HepG2 (cell line): ENCODE measurements around the gene SRRM1.

Experiments used
- CTCF ChIP-seq: sonication (generic); formaldehyde crosslinking; IDR thresholded peaks from 2 replicates; pipeline ENCODE4 v1.5.0; 2020; ENCODE audit warnings: mild to moderate bottlenecking, missing genetic modification reagents, moderate library complexity
- HOXA7 ChIP-seq: sonication (generic); formaldehyde crosslinking; IDR thresholded peaks from 2 replicates; pipeline ENCODE4 v1.8.1; 2022; ENCODE audit warnings: mild to moderate bottlenecking, missing genetic modification reagents, moderate library complexity
- NR2F2 ChIP-seq: IDR thresholded peaks from 2 replicates; pipeline ENCODE4 v1.6.1; 2012; ENCODE audit warnings: low read depth, inconsistent platforms, borderline replicate concordance
- POLR2A ChIP-seq, 2 experiments: IDR thresholded peaks; 2 replicates each; pipeline ENCODE4 v1.6.1; 2011; ENCODE audit warnings: low read depth in 2 of 2, low read length in 2 of 2, mild to moderate bottlenecking in 1 of 2, moderate library complexity in 1 of 2; ENCODE audit not compliant: insufficient read depth in 1 of 2
- RARA ChIP-seq: IDR thresholded peaks from 2 replicates; pipeline ENCODE4 v1.6.1; 2016; ENCODE audit warnings: missing genetic modification reagents, missing compliant biosample characterization
- ZNF20 ChIP-seq: sonication (generic); formaldehyde crosslinking; IDR thresholded peaks from 2 replicates; pipeline ENCODE4 v1.4.0; 2020; ENCODE audit warnings: mild to moderate bottlenecking, moderate library complexity, missing genetic modification reagents
- ZNF431 ChIP-seq: sonication (generic); formaldehyde crosslinking; IDR thresholded peaks from 2 replicates; pipeline ENCODE4 v1.9.0; 2022; ENCODE audit warnings: missing genetic modification reagents, low read depth, mild to moderate bottlenecking, borderline replicate concordance
- TF ChIP-seq, protein P1 (sequence below): sonication (generic); formaldehyde crosslinking; IDR thresholded peaks from 2 replicates; pipeline ENCODE4 v1.5.0; 2020; ENCODE audit warnings: missing genetic modification reagents, mild to moderate bottlenecking, borderline replicate concordance

DNA sequence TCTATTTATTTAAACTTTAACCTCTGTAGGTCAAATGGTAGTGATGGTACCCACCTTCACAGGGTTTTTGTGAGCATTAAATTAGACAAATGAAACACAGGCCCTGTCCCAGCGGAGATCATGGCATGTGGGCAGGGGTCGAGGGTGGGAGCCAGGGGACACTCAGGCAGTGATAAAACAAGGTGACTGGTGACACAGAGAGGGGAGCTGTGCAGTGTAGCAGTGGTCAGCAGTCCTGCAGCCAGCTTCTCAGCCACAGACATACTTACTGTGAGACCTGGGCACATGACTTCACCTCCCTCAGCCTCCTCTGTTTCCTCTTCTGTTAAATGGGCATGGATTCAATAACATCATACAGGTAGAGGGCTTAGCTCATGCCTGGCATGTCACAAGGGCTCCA lies 44.9 kb downstream of the SRRM1 start:
- TF ChIP-seq POLR2A (IDR thresholded peaks at IDR 0.05; ENCODE audit: insufficient read depth in 1 of 2, low read depth in 2 of 2, low read length in 2 of 2), result no peak
- no peak for TF ChIP-seq CTCF (CRISPR knock-in tag)
- no peak for TF ChIP-seq RARA
- TF ChIP-seq, protein P1, sequence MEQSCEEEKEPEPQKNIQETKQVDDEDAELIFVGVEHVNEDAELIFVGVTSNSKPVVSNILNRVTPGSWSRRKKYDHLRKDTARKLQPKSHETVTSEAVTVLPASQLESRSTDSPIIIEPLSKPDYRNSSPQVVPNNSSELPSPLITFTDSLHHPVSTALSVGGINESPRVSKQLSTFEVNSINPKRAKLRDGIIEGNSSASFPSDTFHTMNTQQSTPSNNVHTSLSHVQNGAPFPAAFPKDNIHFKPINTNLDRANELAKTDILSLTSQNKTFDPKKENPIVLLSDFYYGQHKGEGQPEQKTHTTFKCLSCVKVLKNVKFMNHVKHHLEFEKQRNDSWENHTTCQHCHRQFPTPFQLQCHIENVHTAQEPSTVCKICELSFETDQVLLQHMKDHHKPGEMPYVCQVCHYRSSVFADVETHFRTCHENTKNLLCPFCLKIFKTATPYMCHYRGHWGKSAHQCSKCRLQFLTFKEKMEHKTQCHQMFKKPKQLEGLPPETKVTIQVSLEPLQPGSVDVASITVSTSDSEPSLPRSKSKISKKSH (CRISPR knock-in tag), result no peak
- TF ChIP-seq ZNF20 (CRISPR knock-in tag), result no peak
- no peak for TF ChIP-seq NR2F2
- no peak for TF ChIP-seq HOXA7
- no peak for TF ChIP-seq ZNF431 (CRISPR knock-in tag)
